HG02588 (cell line): Measurements from ENCODE around the gene ANKRD61.
"Not testable (repeated sequence)": the region's sequence is repeated elsewhere in the genome, so short reads cannot be mapped to it uniquely, and the experiment has no call there.

Experiments
- ATAC-seq: cut with Tn5 transposase; IDR thresholded peaks from one replicate; pipeline ENCODE4 v1.9.1; 2021; ENCODE audit warnings: mild to moderate bottlenecking, moderate library complexity; ENCODE audit not compliant: unreplicated experiment

The ANKRD61 gene

DNA sequence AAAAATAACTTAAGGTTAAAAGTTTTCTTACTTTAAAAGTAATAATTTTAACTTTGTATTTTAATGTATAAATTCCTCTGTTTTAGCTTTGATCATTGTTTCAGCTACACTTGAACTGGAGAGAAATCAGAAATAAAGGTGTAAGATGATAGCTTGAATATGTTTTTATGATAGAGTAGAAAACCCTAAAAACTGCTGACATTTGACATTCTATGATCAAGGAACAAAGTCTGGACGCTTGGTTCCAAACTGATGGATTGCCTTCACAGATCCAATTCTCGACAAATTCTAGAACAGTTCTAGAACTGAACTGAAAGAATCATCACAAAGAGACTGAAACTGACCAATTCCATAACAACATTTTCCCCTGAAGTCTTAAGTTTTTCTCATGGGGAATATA is at the start of gene ANKRD61:
Gene ANKRD61 (plus strand): TSS at position 389 of the 400 bp plus-strand sequence. CDS start 0 bp downstream, at position 389.
- ATAC-seq, result no peak

DNA sequence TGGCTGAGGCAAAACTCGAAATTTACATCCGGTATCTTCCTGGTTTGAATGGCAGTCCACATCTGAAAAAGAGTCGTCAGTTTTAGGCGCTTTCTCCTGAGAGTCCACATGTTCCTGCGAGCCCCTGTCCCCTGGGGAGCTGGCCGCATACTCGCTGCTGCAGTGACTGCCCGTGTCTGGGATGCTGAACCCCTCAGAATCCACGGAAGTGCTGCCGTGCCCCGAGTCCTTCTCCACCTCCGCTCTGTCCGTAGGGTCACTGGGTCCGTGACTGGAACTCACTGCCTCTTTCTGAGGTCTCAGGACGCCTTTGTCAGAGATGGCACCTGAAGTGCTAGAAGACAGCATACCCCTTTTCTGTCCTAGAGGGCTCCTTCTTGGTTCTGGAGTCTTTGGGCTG is 44.1 kb upstream of the ANKRD61 start:
- ATAC-seq, result not testable (repeated sequence)

DNA sequence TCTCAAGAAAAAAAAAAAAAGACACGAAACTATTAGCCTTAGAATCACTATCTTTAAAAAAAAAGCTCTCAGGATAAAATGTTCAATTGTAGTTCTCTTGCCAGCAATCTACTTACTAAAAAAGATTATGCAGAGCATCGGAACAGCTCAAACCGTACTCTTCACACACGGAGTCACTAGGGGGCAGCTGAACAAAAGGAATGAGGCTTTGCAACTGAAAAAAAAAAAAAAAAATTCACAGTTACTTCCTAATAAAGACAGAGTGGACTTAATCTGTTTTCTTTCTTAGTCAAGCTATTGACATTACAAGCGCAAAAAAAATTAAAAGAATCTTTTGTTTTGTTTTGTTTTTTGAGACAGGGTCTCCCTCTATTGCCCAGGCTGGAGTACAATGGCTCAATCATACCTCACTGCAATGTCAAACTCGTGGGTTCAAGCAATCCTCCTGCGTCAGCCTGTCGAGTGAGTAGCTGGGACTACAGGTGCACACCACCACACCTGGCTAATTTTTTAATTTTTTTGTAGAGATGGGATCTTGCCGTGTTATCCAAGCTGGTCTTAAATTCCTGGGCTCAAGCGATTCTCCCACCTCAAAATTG is 33.9 kb upstream of the ANKRD61 start:
- no peak for ATAC-seq

DNA sequence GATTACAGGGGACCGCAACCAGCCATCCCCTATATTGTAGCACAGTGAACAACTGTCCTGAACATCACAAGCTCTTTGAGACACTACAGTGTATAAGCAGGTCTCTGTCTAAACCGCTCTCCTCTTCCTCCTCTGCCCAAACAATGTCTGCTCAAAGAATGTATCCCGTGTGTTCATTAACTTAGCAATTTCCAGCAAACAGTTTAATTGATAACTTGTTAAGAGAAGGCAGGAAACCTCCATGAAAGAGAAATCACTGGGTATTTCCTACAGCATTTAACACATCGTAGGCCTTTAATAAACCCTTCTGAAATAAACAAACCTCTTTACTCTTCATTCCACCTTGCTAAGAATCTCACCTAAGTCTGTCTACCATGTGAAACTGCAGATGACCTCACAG is 23.8 kb upstream of the ANKRD61 start:
- no peak for ATAC-seq

DNA sequence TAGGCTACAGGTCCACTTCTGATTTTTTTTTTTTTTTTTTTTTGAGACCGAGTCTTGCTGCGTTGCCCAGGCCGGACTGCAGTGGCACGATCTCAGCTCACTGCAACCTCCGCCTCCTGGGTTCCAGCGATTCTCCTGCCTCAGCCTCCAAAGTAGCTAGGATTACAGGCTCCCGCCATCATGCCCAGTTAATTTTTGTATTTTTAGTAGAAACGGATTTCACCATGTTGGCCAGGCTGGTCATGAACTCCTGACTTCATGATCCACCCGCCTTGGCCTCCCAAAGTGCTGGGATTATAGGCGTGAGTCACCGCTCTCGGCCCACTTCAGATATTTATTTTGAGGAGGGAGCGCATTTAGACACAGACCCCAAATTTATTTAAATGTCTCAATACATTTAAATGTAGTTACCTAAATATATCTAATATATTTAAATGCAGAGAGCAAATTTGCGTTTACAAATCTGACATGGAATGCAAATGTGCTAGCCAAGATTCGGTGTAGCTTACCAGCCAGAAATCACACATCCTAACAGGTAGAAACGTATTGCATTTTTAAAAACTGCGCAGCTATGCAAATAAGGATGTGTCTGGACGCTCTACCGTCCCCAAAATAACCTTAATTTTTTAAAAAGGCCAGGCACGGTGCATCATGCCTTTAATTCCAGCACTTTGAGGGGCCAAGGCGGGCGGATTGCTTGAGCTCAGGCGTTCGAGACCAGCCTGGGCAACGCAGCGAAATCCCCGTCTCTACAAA is 23.2 kb upstream of the ANKRD61 start:
- ATAC-seq, result not testable (repeated sequence)

DNA sequence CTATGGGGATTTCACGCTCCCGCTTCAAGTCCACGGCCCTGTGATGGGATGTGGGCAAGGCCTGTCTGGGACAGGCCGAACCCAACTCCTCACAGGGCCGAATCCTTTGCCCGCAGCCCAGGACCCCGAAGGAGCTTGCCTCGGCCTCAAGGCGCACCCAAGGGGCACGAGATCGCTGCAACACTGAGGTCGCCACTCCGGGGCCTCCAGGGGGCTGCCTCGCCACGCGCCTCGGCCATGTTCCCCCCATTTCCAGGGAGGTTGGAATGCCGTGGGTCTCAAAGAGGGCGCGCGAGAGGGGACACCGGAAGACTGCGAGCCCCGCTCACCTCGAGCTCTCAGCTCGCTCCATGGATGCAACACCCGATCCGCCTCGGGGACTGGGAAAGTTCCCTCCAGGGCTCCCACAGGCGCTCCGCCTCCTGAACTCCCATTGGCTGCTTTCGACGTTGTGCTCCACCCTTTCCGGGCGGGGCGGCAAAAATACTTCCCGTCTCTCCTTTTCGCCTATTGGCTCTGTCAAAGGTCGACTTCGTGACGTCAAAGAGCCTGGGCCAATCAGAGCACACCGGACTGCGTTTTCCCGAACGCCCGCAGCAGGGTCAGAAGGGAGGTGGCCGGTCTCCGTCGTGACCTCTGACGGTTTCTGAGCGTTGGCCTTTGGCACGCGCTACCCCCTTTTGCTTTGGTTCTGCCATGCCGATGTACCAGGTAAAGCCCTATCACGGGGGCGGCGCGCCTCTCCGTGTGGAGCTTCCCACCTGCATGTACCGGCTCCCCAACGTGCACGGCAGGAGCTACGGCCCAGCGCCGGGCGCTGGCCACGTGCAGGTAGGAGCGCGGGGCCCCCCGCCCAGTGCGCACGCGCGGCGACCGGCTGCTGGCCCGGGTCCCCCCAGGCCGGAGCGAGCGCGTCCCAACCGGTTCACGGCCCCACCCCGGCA is 22.2 kb upstream of the ANKRD61 start, which contains the start of the genes AIMP2 and PMS2:
Gene AIMP2 (plus strand): TSS at position 605 of the 944 bp plus-strand sequence. CDS start 92 bp downstream, at position 697.
Gene PMS2 (minus strand): TSS at position 382 of the 944 bp plus-strand sequence. CDS start 30 bp downstream, at position 352.
- ATAC-seq, result peak; percentile 93

DNA sequence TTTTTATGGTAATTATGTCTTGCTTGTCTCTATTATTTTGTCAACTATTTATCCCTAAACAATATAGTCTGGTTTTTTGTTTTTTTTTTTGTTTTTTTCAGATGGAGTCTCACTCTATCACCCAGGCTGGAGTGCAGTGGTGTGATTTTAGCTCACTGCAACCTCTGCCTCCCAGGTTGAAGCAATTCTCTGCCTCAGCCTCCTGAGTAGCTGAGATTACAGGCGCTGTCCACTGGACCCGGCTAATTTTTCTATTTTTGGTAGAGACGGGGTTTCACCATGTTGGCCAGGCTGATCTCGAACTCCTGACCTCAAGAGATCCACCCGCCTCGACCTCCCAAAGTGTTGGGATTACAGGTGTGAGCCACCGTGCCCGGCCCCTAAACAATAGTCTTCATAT is 20.8 kb upstream of the ANKRD61 start:
- not testable (repeated sequence) for ATAC-seq

DNA sequence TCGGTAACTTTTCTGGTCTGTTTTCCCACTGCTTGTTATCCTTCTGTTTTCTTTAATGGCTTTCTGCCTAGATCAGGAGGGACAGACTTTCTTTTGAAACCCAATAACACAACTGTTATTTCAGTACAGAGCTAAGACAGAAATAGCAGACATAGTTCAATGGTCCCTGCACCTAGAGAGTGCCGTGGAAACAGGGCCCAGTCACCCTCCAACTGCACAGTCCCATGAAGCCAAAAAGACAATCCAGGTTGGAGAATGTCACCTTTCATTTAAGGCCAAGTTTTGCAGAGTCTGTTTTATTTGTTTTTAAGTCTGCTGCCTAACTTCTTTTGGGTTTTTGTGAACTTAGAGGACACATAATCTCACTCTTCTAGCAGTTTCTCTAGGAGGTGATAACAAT is 19.6 kb upstream of the ANKRD61 start:
- ATAC-seq, result no peak

DNA sequence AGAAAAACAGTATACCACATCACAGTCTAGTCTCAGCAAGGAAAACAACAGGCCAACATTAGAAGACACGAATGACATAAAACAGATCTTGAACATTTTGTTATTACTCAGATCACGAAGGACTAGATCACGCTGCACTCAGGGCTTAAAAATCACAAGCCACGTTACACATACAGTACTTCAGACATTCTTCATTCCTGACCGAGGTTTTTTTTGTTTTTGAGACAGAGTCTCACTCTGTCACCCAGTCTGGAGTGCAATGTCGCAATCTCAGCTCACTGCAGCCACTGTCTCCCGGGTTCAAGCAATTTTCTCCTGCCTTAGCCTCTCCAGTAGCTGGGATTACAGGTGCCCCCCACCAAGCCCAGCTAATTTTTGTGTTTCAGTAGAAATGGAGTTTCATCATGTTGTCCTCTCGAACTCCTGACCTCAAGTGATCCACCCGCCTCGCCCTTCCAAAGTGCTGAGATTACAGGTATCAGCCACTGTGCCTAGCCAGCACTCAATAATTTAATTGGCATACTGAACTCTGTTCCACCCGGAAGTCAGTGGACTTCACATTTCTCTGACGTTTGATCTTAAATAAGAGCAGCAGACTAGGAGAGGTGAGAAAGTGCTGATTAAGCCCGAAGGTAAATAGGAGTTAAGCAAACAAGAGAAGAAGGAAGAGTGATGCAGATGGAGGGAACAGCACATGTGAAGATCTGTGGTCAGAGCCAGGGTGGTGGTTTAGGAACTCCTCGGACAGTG is 18.6 kb upstream of the ANKRD61 start:
- no peak for ATAC-seq

DNA sequence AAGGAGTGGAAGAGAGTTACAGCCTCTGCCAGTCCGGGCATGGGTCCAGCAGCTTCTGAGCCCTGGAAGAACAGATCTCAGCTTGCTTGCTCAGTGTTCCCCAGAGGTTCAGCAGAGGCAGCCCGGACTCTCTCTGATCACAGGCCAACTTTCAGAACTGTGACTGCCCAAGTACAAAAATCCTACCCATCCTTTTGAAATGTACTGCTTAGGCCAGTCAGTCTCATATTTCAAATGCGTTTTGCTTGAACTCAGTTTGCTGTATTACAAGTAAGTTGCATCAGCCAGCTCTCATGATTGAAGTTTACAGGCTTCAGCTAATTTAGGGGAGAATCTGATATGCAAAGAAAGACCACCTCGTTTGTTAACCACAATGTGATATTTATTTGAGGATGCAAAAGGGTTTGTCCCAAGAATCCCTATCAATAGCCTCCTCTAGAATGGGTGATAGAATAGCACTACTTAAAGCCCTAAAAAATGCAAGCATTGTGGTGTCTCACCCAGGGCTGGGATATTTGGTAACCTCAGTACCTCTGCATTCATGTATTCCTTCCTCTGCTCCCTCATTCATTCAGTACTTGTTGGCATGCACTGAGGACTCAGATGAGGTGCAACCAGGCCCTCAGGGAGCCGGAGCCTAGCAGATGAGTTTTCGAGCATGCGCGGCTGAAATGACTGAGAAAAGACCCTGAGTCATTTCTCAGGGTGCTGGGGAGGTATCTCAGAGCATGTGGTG is 15.1 kb upstream of the ANKRD61 start:
- ATAC-seq, result no peak

DNA sequence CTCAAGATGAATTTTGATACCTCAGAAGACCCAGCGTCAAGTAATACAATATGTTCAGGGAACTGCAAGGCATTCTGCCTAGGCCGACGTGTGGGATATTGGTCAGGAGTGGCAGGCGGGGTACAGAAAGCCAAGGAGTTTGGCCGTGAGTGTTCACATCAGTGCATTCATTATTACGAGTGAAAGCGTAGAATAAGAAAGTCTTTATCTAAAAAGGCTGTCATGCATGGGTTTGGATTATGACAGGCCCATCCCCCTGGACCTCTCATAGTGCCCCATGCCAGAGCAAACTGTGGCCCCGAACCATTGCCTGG is 14.6 kb upstream of the ANKRD61 start:
- ATAC-seq, result no peak

DNA sequence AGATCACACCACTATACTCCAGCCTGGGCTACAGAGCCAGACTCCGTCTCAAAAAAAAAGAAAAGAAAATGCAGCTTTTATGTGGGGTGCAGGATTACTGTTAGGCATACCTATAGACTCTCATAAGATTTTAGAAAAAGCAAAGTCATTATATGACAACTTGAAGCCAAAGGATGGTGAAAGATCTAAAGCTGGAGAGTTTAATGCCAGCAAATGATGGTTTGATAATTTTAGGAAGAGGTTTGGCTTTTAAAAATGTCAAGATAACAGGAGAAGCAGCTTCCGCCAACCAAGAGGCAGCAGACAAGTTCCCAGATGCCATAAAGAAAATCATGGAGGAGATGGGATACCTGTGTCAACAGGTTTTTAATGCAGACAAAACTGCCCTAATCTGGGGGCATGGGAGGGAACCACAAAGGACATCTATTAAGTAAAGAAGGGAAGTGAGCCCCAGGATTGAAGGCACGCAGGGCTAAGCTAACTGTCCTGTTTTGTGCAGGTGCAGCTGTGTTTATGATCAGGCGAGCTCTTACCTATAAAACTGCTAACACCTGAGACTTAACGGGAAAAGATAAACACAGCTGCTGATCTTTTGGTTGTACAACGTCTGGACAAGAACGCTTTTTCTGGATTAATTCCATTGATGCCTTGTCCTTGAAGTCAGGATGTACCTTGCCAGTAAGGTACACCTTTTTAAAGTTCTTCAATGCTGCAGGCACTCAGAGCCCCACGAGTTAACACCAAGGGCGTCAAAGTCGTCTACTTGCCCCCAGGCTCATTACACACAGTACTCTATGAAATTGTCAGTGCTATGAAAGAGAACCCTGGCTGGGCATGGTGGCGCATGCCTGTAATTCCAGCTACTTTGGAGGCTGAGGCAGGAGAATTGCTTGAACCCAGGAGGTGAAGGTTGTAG is 10.5 kb upstream of the ANKRD61 start:
- ATAC-seq, result no peak

DNA sequence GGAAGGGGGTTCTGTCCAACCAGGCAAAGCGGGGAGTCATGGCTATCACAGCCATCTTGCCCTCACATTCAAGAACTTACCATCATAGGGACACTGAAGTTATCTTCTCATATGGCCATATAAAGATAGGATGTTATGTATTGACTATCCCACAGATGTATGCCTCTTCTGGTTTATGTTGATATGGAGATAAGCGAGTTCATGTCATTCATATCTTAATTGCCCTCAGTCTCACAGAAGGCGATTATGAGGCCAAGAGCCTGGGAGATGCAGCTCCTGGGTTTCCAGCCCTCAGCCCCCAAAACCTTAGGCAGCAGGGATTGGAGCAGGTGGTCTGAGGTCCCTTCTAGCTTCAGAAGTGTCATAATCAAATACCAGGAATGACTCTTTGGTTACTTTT is 8.5 kb upstream of the ANKRD61 start:
- no peak for ATAC-seq

DNA sequence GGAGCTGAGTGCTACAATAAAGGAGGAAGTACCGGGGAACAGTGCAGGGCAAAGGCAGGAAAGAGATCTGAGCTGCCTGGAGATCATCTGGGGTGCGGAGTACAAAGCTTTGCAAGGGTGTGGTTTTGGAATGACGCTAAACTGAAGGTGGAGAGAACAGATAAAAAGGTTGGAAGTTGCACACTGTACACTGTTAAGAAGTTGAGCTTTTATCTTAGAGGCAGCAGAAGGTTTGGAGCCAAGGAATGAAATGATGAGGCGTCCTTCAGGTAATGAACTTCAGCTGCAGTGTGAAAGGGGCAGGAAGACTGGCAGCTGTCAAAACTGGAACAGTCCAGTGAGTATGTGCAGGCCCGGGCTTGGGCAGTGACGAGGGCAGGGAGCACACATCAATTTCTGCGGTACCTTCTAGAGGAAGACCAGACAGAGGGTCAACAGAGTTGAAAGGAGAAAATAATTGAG is 7.2 kb upstream of the ANKRD61 start:
- ATAC-seq, result no peak

DNA sequence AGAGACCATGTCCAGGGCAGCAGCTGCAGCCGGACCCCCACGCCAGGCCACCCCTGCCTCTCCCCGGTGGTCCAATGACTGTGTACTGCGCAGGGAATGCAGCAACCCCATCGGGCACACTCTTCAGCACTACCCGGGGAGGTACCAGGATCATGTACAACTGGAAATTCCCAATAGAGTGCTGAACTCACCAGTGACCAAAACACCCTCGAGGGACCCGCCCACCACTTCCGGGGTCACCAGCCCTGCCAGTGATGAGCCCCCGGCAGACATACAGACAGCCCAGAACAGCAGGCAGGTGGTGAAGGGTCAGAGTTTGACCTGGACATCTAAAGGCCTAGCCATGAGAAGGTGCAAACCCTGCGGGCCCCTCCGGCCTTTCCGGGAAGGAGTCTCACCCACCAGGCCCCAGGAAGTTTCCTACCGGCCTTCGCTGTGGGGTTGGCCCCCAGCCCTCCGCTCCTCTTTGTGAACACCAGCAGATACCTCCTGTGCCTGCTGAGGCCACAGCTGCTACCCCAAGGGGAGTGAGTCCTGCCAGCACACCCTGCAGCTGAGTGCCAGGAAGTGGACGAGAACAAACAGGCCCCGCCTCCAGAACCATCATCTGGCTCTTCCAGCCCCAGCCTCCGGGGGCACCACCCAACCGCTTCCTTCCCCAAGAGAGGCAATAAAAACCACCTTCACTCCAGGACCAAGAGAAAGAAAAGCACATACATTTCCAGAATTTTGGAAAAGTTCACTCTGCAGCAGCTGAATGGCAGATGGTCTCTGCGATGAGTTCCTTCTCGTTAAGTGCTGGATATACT is 5.0 kb upstream of the ANKRD61 start:
- peak; percentile 86 for ATAC-seq

DNA sequence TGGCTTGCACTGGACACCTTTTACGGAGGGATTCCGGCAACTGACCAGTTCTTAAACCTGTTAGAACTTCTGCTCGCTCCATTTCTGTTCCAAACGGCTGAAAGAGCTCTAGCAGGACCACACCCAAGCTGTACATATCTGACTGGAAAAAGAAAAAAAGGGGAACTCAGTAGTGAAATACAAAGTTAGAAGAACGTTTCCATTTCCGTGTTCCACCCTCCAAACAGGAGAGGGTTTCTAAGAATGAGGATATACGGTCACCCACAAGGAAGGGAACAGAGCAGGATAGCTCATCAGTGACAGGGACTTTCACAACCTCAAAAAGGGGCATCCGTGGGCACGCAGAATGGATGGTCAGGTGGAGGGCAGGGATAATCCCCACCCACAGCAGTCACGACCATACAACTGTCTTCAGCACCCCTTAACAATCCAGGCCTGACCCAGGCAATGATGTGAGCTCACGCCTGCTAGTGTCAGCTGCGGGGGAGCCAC is 4.3 kb upstream of the ANKRD61 start:
- peak; percentile 44 for ATAC-seq

DNA sequence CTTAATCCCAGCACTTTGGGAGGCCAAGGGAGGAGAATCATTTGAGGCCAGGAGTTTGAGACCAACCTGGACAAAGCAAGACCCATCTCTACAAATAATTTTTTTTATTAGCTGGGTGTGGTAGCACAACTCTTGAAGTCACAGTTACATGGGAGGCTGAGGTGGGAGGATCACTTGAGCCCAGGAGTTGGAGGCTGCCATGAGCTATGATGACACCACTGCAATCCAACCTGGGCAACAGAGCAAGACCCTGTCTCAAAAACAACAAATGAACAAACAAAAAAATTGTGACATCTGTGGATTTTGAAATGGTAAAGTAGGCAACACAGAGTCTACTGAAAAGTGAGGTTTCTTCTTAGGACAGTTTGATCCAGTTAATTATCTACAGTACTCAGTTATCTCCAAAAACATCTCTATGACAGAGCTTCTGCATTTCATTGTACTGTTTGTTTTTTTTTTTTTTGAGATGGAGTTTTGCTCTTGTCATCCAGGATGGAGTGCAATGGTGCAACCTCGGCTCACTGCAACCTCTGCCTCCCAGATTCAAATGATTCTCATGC is 3.3 kb upstream of the ANKRD61 start:
- no peak for ATAC-seq

DNA sequence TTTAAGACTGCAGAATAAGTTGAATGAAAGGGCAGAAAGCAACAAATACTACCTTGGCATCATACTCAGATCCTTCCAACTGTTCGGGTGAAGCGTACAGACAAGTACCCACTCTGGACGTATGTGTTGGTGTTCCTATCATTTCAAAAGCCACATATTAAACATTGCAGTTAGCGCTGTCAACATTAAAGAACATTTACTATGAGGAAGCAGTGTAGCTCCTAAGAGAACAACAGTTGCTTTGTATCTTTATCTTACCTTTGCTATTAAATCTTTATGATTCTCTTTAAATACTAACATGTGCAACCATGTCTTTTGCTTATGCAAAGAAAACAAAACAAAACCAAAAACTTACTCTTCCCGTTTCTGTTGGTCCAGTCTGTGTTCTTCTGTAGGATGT is 2.6 kb upstream of the ANKRD61 start:
- ATAC-seq, result no peak
